Testis (tissue), 2 donors: ENCODE measurements around the gene C17orf78.

ENCODE experiments used
- POLR2A ChIP-seq: fragments of 450-650 bp; IDR thresholded peaks from one replicate; pipeline ENCODE4 v1.6.1; 2017; ENCODE audit warnings: antibody characterized with exemption, mild to moderate bottlenecking, moderate library complexity
- TF ChIP-seq, protein P1 (sequence below), 3 experiments: fragments of 450-650 bp in 2 of 3; fragments of 200-600 bp in 1 of 3; sonication (generic) in 1 of 3; IDR thresholded peaks; one replicate each; pipeline ENCODE4 v1.5.1; 2016 to 2019; ENCODE audit warnings: antibody characterized with exemption in 3 of 3, mild to moderate bottlenecking in 2 of 3, moderate library complexity in 1 of 3

DNA sequence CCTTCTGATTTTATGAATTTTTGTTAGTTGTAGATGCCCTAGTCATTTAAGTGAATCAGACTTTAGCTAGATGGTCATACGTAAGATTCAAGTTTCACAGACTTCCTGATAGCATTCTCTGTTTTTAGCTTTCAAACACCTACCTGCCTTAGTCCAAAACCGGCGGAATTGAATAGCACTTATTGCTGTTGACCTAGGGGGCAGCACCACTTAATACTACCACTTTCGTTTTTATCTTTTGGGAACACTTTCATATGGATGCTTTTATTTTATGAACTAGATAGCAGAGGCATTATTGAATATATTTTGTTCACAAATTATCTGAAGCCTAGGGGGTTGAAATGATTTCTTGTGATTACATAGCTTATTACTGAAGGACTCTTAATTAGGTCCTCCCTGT is 62.4 kb downstream of the C17orf78 start:
- TF ChIP-seq POLR2A: no peak
- TF ChIP-seq, protein P1, sequence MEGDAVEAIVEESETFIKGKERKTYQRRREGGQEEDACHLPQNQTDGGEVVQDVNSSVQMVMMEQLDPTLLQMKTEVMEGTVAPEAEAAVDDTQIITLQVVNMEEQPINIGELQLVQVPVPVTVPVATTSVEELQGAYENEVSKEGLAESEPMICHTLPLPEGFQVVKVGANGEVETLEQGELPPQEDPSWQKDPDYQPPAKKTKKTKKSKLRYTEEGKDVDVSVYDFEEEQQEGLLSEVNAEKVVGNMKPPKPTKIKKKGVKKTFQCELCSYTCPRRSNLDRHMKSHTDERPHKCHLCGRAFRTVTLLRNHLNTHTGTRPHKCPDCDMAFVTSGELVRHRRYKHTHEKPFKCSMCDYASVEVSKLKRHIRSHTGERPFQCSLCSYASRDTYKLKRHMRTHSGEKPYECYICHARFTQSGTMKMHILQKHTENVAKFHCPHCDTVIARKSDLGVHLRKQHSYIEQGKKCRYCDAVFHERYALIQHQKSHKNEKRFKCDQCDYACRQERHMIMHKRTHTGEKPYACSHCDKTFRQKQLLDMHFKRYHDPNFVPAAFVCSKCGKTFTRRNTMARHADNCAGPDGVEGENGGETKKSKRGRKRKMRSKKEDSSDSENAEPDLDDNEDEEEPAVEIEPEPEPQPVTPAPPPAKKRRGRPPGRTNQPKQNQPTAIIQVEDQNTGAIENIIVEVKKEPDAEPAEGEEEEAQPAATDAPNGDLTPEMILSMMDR (IDR thresholded peaks at IDR 0.05): peak in 2 of 3 experiments; percentile 9 to 10
